ENCODE data around the gene SLC25A6. TPM values are rescaled to one million over a fixed set of nuclear protein-coding genes. Genes with fewer than 3 reads are reported as not detected.

SLC25A6 gene
- total RNA-seq, 1 donor from 2014 or later, result 345 TPM

GRCh38 chrX:1385253-1386223 is 6.4 kb downstream of the SLC25A6 start:
- peaks cover 20% of the 10 kb centered on the region for H3K4me1 Mint-ChIP-seq (ENCODE audit: low read depth, unreplicated experiment)
- H3K27ac ChIP-seq (ENCODE audit: low read depth, low read length), result no peak overlapping the region

GRCh38 chrX:1384658-1385252 is 7.2 kb downstream of the SLC25A6 start:
- DNase-seq (ENCODE audit: low read depth), result no peak
- no peaks in the 10 kb centered on the region for H3K27me3 Mint-ChIP-seq (ENCODE audit: low read depth, unreplicated experiment)

More at GRCh38 chrX:1385253-1386223, 6.4 kb downstream of the SLC25A6 start:
- Mint-ChIP-seq H3K4me3 (ENCODE audit: unreplicated experiment) (no peak overlapping the region), H3K27me3 (ENCODE audit: low read depth, unreplicated experiment) (no peaks in the 10 kb centered on the region), H3K9me3 (ENCODE audit: unreplicated experiment) (no peaks in the 10 kb centered on the region), H3K36me3 (ENCODE audit: low read depth, unreplicated experiment) (peaks cover 27% of the 10 kb centered on the region), H3K27ac (ENCODE audit: unreplicated experiment) (no peak overlapping the region)
- Histone ChIP-seq H4K20me1 (ENCODE audit: insufficient read depth, low read length) (peaks cover 76% of the 10 kb centered on the region), H3K79me2 (ENCODE audit: insufficient read depth, low read length) (peaks cover 52% of the 10 kb centered on the region), H3K9me3 (ENCODE audit: insufficient read depth, low read depth, low read length) (no peaks in the 10 kb centered on the region), H3K4me2 (ENCODE audit: low read length) (no peak overlapping the region), H3K9ac (ENCODE audit: low read length) (no peak overlapping the region), H3K36me3 (ENCODE audit: insufficient read depth, low read length) (peaks cover 49% of the 10 kb centered on the region), H2AFZ (ENCODE audit: low read depth, low read length) (no peak overlapping the region), H3K4me1 (ENCODE audit: insufficient read depth, low read length) (peaks cover 10% of the 10 kb centered on the region), H3K4me3 (ENCODE audit: insufficient read depth, low read depth, low read length) (no peak overlapping the region), H3K27me3 (ENCODE audit: insufficient read depth, low read length) (no peaks in the 10 kb centered on the region)
- no peak for TF ChIP-seq EZH2 (IDR thresholded peaks at IDR 0.05; ENCODE audit: insufficient read depth, low read length)
- TF ChIP-seq CTCF (IDR thresholded peaks at IDR 0.05; ENCODE audit: insufficient read depth, low read depth, low read length), result no peak
- FAIRE-seq (no peak), DNase-seq (ENCODE audit: low read depth) (no peak)

More at GRCh38 chrX:1384658-1385252, 7.2 kb downstream of the SLC25A6 start:
- Histone ChIP-seq H3K27ac (ENCODE audit: low read depth, low read length) (no peak overlapping the region), H3K4me3 (ENCODE audit: insufficient read depth, low read depth, low read length) (no peak overlapping the region), H3K27me3 (ENCODE audit: insufficient read depth, low read length) (no peaks in the 10 kb centered on the region), H3K36me3 (ENCODE audit: insufficient read depth, low read length) (peaks cover 44% of the 10 kb centered on the region), H3K9me3 (ENCODE audit: insufficient read depth, low read depth, low read length) (no peaks in the 10 kb centered on the region), H3K4me2 (ENCODE audit: low read length) (no peak overlapping the region), H2AFZ (ENCODE audit: low read depth, low read length) (no peak overlapping the region), H3K4me1 (ENCODE audit: insufficient read depth, low read length) (peaks cover 8% of the 10 kb centered on the region), H3K9ac (ENCODE audit: low read length) (no peak overlapping the region), H4K20me1 (ENCODE audit: insufficient read depth, low read length) (peaks cover 68% of the 10 kb centered on the region), H3K79me2 (ENCODE audit: insufficient read depth, low read length) (peaks cover 44% of the 10 kb centered on the region)
- Mint-ChIP-seq H3K9me3 (ENCODE audit: unreplicated experiment) (no peaks in the 10 kb centered on the region), H3K27ac (ENCODE audit: unreplicated experiment) (no peak overlapping the region), H3K4me1 (ENCODE audit: low read depth, unreplicated experiment) (peaks cover 19% of the 10 kb centered on the region), H3K36me3 (ENCODE audit: low read depth, unreplicated experiment) (peaks cover 28% of the 10 kb centered on the region), H3K4me3 (ENCODE audit: unreplicated experiment) (no peak overlapping the region)
- no peak for FAIRE-seq
- TF ChIP-seq CTCF (IDR thresholded peaks at IDR 0.05; ENCODE audit: insufficient read depth, low read depth, low read length) (no peak), EZH2 (IDR thresholded peaks at IDR 0.05; ENCODE audit: insufficient read depth, low read length) (no peak)
